ENCODE data around the gene PPP1CB. TPM values are rescaled to one million over a fixed set of nuclear protein-coding genes. Genes with fewer than 3 reads are reported as not detected.

PPP1CB gene
- total RNA-seq, 2 experiments from 2014 or later = 48.5 to 144 TPM

- no peak overlapping the region for H3K27ac ChIP-seq (ENCODE audit: low read depth, low read length, poor library complexity, severe bottlenecking)
- H3K36me3 ChIP-seq (ENCODE audit: insufficient read depth, low read length) = no peaks in the 10 kb centered on the region
- peaks cover 4% of the 10 kb centered on the region; the same call in 1 of the 2 replicates for H4K20me1 ChIP-seq (ENCODE audit: insufficient read depth, low read length)
- H3K4me2 ChIP-seq (ENCODE audit: low read length) = no peak overlapping the region
- intact Hi-C loops (cut with micrococcal nuclease; ENCODE audit: unreplicated experiment) = loop anchor here (1.0 to 2.0 kb wide), 2 partner anchors 131 to 375 kb away; no protein-coding TSS in a partner anchor
- ChIA-PET CTCF (ENCODE audit: unreplicated experiment) (no interaction called here), POLR2A (interaction anchor here (0.8 to 1.6 kb wide), 2 partner anchors 13 to 116 kb away, joined by 3 to 6 read pairs; no protein-coding TSS in a partner anchor)
- H3K9me3 ChIP-seq (ENCODE audit: low read length) = no peaks in the 10 kb centered on the region
- TF ChIP-seq CTCF (conservative IDR thresholded peaks at IDR 0.05; ENCODE audit: low read length) (peak; percentile 79), EZH2phosphoT487 (IDR thresholded peaks at IDR 0.05; ENCODE audit: borderline replicate concordance, low read depth, low read length) (no peak)
- H3K79me2 ChIP-seq (ENCODE audit: insufficient read depth, low read depth, low read length) = no peaks in the 10 kb centered on the region
- DNase-seq (ENCODE audit: low spot score) = peak; percentile 65
- no peak overlapping the region for H2AFZ ChIP-seq (ENCODE audit: low read length)
- H3K4me1 ChIP-seq (ENCODE audit: insufficient read depth, low read length, poor library complexity, severe bottlenecking) = no peaks in the 10 kb centered on the region
- BruUV-seq (replicated peaks) = no TSS peak
- no peaks in the 10 kb centered on the region for H3K9me2 ChIP-seq (ENCODE audit: insufficient read depth, low read length)
- H3K4me3 ChIP-seq (ENCODE audit: low read depth, low read length, poor library complexity, severe bottlenecking) = no peak overlapping the region
These were observed 69.8 kb downstream of the PPP1CB start for GRCh38 chr2:28821295-28821958.

GRCh38 chr2:28822036-28822435 lies 70.4 kb downstream of the PPP1CB start:
- H3K4me3 ChIP-seq (ENCODE audit: low read depth, low read length, poor library complexity, severe bottlenecking) = no peak overlapping the region
- H2AFZ ChIP-seq (ENCODE audit: low read length) = no peak overlapping the region
- no peak overlapping the region for H3K4me2 ChIP-seq (ENCODE audit: low read length)
- H3K4me1 ChIP-seq (ENCODE audit: insufficient read depth, low read length, poor library complexity, severe bottlenecking) = no peaks in the 10 kb centered on the region
- no TSS peak for BruUV-seq (replicated peaks)
- peaks cover 4% of the 10 kb centered on the region; the same call in 1 of the 2 replicates for H4K20me1 ChIP-seq (ENCODE audit: insufficient read depth, low read length)
- no peak for TF ChIP-seq EZH2phosphoT487 (IDR thresholded peaks at IDR 0.05; ENCODE audit: borderline replicate concordance, low read depth, low read length)
- TF ChIP-seq CTCF (conservative IDR thresholded peaks at IDR 0.05; ENCODE audit: low read length) = no peak
- H3K9me3 ChIP-seq (ENCODE audit: low read length) = no peaks in the 10 kb centered on the region
- intact Hi-C loops (cut with micrococcal nuclease; ENCODE audit: unreplicated experiment) = no loop called here
- ChIA-PET CTCF (ENCODE audit: unreplicated experiment) (no interaction called here), POLR2A (interaction anchor here (0.8 kb wide), 1 partner anchor 115 kb away, joined by 3 read pairs; no protein-coding TSS in a partner anchor)
- H3K79me2 ChIP-seq (ENCODE audit: insufficient read depth, low read depth, low read length) = no peaks in the 10 kb centered on the region
- no peak overlapping the region for H3K27ac ChIP-seq (ENCODE audit: low read depth, low read length, poor library complexity, severe bottlenecking)
- no peaks in the 10 kb centered on the region for H3K9me2 ChIP-seq (ENCODE audit: insufficient read depth, low read length)
- H3K36me3 ChIP-seq (ENCODE audit: insufficient read depth, low read length) = no peaks in the 10 kb centered on the region
- no peak for DNase-seq (ENCODE audit: low spot score)

- Histone ChIP-seq H3K9me3 (ENCODE audit: low read length) (no peaks in the 10 kb centered on the region), H3K4me3 (ENCODE audit: low read depth, low read length, poor library complexity, severe bottlenecking) (no peak overlapping the region), H3K79me2 (ENCODE audit: insufficient read depth, low read depth, low read length) (no peaks in the 10 kb centered on the region), H3K4me1 (ENCODE audit: insufficient read depth, low read length, poor library complexity, severe bottlenecking) (no peaks in the 10 kb centered on the region), H3K4me2 (ENCODE audit: low read length) (no peak overlapping the region), H3K36me3 (ENCODE audit: insufficient read depth, low read length) (no peaks in the 10 kb centered on the region), H2AFZ (ENCODE audit: low read length) (no peak overlapping the region), H4K20me1 (ENCODE audit: insufficient read depth, low read length) (peaks cover 4% of the 10 kb centered on the region; the same call in 1 of the 2 replicates), H3K9me2 (ENCODE audit: insufficient read depth, low read length) (no peaks in the 10 kb centered on the region), H3K27ac (ENCODE audit: low read depth, low read length, poor library complexity, severe bottlenecking) (no peak overlapping the region)
- POLR2A ChIA-PET = interaction anchor here (0.6 kb wide), 1 partner anchor 17 kb away, joined by 7 read pairs; no protein-coding TSS in a partner anchor
- no TSS peak for BruUV-seq (replicated peaks)
- no peak for TF ChIP-seq EZH2phosphoT487 (IDR thresholded peaks at IDR 0.05; ENCODE audit: borderline replicate concordance, low read depth, low read length)
- no peak for TF ChIP-seq CTCF (conservative IDR thresholded peaks at IDR 0.05; ENCODE audit: low read length)
- CTCF ChIA-PET (ENCODE audit: unreplicated experiment) = no interaction called here
- no peak for DNase-seq (ENCODE audit: low spot score)
- intact Hi-C loops (cut with micrococcal nuclease; ENCODE audit: unreplicated experiment) = no loop called here
These were observed 72.6 kb downstream of the PPP1CB start for GRCh38 chr2:28824207-28824606.
